Stomach (tissue), 9 donors: Measurements from ENCODE around the gene PRKCA. TPM values are rescaled to one million over a fixed set of nuclear protein-coding genes. Genes with fewer than 3 reads are reported as not detected.
A peak's percentile ranks its signal among the peaks of the same experiment; 100 is the strongest.

Source experiments
- DNase-seq, 2 donors: peaks; one replicate each; pipeline versions ENCODE4 v3.0.0 to v3.0.0-alpha.2; 2013 to 2019
- H3K27ac ChIP-seq, 5 donors: fragments of 200-600 bp in 4 of 5; sonication (generic) in 4 of 5; one replicate each; pipeline ENCODE4 v1.5.1; 2013 to 2019; ENCODE audit warnings: mild to moderate bottlenecking in 1 of 5, moderate library complexity in 1 of 5
- H3K27me3 ChIP-seq, 3 donors: fragments of 200-600 bp; sonication (generic); one replicate each; pipeline ENCODE4 v1.5.1; 2017 to 2019; ENCODE audit warnings: mixed run types in 1 of 3
- H3K36me3 ChIP-seq, 4 donors: fragments of 200-600 bp; sonication (generic); 1 replicate in 3 of 4; 2 replicates in 1 of 4; pipeline ENCODE4 v1.5.1; 2016 to 2019
- H3K4me1 ChIP-seq, 4 donors: fragments of 200-600 bp; sonication (generic); one replicate each; pipeline ENCODE4 v1.5.1; 2016 to 2019
- H3K4me3 ChIP-seq, 4 donors: fragments of 200-600 bp; sonication (generic) in 3 of 4; one replicate each; pipeline ENCODE4 v1.5.1; 2016 to 2019; ENCODE audit warnings: mild to moderate bottlenecking in 1 of 4
- H3K9me3 ChIP-seq, 4 donors: fragments of 200-600 bp; sonication (generic); one replicate each; pipeline ENCODE4 v1.5.1; 2016 to 2019
- CTCF ChIP-seq, 7 experiments: fragments of 450-650 bp in 4 of 7; fragments of 200-600 bp in 3 of 7; sonication (generic) in 3 of 7; IDR thresholded peaks; one replicate each; pipeline ENCODE4 v1.5.1; 2016 to 2019; ENCODE audit warnings: antibody characterized with exemption in 7 of 7, control low read depth in 2 of 7, mild to moderate bottlenecking in 1 of 7
- EP300 ChIP-seq: sonication (generic); formaldehyde crosslinking; IDR thresholded peaks from one replicate; pipeline ENCODE4 v1.6.1; 2017; ENCODE audit warnings: antibody characterized with exemption
- POLR2A ChIP-seq, 4 donors: fragments of 450-650 bp; IDR thresholded peaks; one replicate each; pipeline ENCODE4 v1.6.1; 2016; ENCODE audit warnings: antibody characterized with exemption in 4 of 4, control low read depth in 2 of 4, mild to moderate bottlenecking in 1 of 4, moderate library complexity in 1 of 4
- POLR2AphosphoS5 ChIP-seq, 3 donors: sonication (generic); formaldehyde crosslinking; IDR thresholded peaks; one replicate each; pipeline ENCODE4 v1.6.1; 2016; ENCODE audit warnings: antibody characterized with exemption in 3 of 3
- WGBS, 5 donors: extraction: QIAGEN DNeasy Blood & Tissue Kit in 3 of 5; methylation state at CpG; one replicate each; pipeline versions ENCODE4 v1.1.5 to v1.1.7; 2013 to 2018; 5-methylcytosine and 5-hydroxymethylcytosine counted together
- intact Hi-C: fragments of 100-400 bp; cut with DNase I; formaldehyde crosslinking; loops from one replicate; pipeline ENCODE4 v1.15.1; 2023; ENCODE audit warnings: low total_unique reads
- polyA plus RNA-seq, 3 donors: library from polyadenylated mRNA; stranded (reverse); fragments of 200-250 nt; gene quantifications; one replicate each; pipeline ENCODE4 v1.2.3, GENCODE V29; 2013
- total RNA-seq, 5 donors: library from RNA; depleted of rRNA; stranded (reverse); fragments of >200 nt; gene quantifications; one replicate each; pipeline versions ENCODE4 v1.1.0 to v1.2.3, GENCODE V29; 2014 to 2016
- donor health status: healthy with polysubstance abuse.
- donor health status: Bipolar disorder and iron deficiency.
- donor health status: healthy.

PRKCA gene
- total and polyA plus RNA-seq, 8 donors = 2.1 to 41.1 (median 12.2) TPM

GRCh38 chr17:66283296-66283934 is 19.0 kb upstream of the PRKCA start:
- 85 to 92% (median 89%) methylated on average over 6 of the region's 6 CpGs for WGBS, 5 donors
- no peak overlapping the region for H3K27ac ChIP-seq
- TF ChIP-seq POLR2AphosphoS5 (IDR thresholded peaks at IDR 0.05) (no peak), EP300 (no peak), CTCF (IDR thresholded peaks at IDR 0.05) (no peak), POLR2A (IDR thresholded peaks at IDR 0.05) (no peak)
- no peaks in the 10 kb centered on the region for H3K27me3 ChIP-seq
- intact Hi-C loops = no loop called here
- no peaks in the 10 kb centered on the region for H3K9me3 ChIP-seq
- no peak overlapping the region for H3K4me3 ChIP-seq
- no peaks in the 10 kb centered on the region for H3K4me1 ChIP-seq
- H3K36me3 ChIP-seq = no peaks in the 10 kb centered on the region
- no peak for DNase-seq

- no peaks in the 10 kb centered on the region for H3K9me3 ChIP-seq
- no peaks in the 10 kb centered on the region for H3K27me3 ChIP-seq
- no peak overlapping the region for H3K4me3 ChIP-seq
- intact Hi-C loops = no loop called here
- no peaks in the 10 kb centered on the region for H3K4me1 ChIP-seq
- H3K27ac ChIP-seq = no peak overlapping the region
- peak in 1 of 2 donors; percentile 40 for DNase-seq
- WGBS, 5 donors = 67 to 84% (median 73%) methylated on average over 2 of the region's 2 CpGs
- TF ChIP-seq EP300 = no peak
- TF ChIP-seq POLR2A (IDR thresholded peaks at IDR 0.05) = no peak
- TF ChIP-seq POLR2AphosphoS5 (IDR thresholded peaks at IDR 0.05) = no peak
- no peaks in the 10 kb centered on the region for H3K36me3 ChIP-seq
Observed at GRCh38 chr17:66283971-66284370, 18.4 kb upstream of the PRKCA start.

- intact Hi-C loops = no loop called here
- Histone ChIP-seq H3K4me1 (no peaks in the 10 kb centered on the region), H3K4me3 (no peak overlapping the region), H3K36me3 (no peaks in the 10 kb centered on the region), H3K27me3 (no peaks in the 10 kb centered on the region), H3K9me3 (no peaks in the 10 kb centered on the region), H3K27ac (no peak overlapping the region)
- WGBS, 5 donors = 57 to 78% (median 65%) methylated on average over 2 of the region's 2 CpGs
- no peak for DNase-seq
- TF ChIP-seq CTCF (IDR thresholded peaks at IDR 0.05) = no peak
- no peak for TF ChIP-seq POLR2AphosphoS5 (IDR thresholded peaks at IDR 0.05)
- no peak for TF ChIP-seq EP300
- no peak for TF ChIP-seq POLR2A (IDR thresholded peaks at IDR 0.05)
Observed at GRCh38 chr17:66285149-66285548, 17.3 kb upstream of the PRKCA start.

- no peak for DNase-seq
- H3K27ac ChIP-seq = no peak overlapping the region
- 78 to 86% (median 85%) methylated on average over 2 of the region's 2 CpGs for WGBS, 5 donors
- H3K9me3 ChIP-seq = no peaks in the 10 kb centered on the region
- no peak for TF ChIP-seq EP300
- TF ChIP-seq POLR2A (IDR thresholded peaks at IDR 0.05) = no peak
- no peak for TF ChIP-seq CTCF (IDR thresholded peaks at IDR 0.05)
- TF ChIP-seq POLR2AphosphoS5 (IDR thresholded peaks at IDR 0.05) = no peak
- H3K36me3 ChIP-seq = no peaks in the 10 kb centered on the region
- intact Hi-C loops = no loop called here
- no peak overlapping the region for H3K4me3 ChIP-seq
- no peaks in the 10 kb centered on the region for H3K4me1 ChIP-seq
- H3K27me3 ChIP-seq = no peaks in the 10 kb centered on the region
Observed at GRCh38 chr17:66287911-66288310, 14.5 kb upstream of the PRKCA start.

GRCh38 chr17:66290101-66290722 is 12.2 kb upstream of the PRKCA start:
- no peaks in the 10 kb centered on the region for H3K9me3 ChIP-seq
- no peak overlapping the region for H3K27ac ChIP-seq
- no peaks in the 10 kb centered on the region for H3K4me1 ChIP-seq
- DNase-seq = no peak
- no peak overlapping the region for H3K4me3 ChIP-seq
- no peaks in the 10 kb centered on the region for H3K36me3 ChIP-seq
- WGBS, 5 donors = 70 to 76% (median 73%) methylated on average over 4 of the region's 4 CpGs
- no peaks in the 10 kb centered on the region for H3K27me3 ChIP-seq
- TF ChIP-seq POLR2AphosphoS5 (IDR thresholded peaks at IDR 0.05) = no peak
- no peak for TF ChIP-seq POLR2A (IDR thresholded peaks at IDR 0.05)
- no peak for TF ChIP-seq EP300
- TF ChIP-seq CTCF (IDR thresholded peaks at IDR 0.05) = peak in 1 of 7 experiments; percentile 23
- intact Hi-C loops = no loop called here
